PFSK-1 (cell line): ENCODE results near the gene SIL1.

Source experiments
- FOXP2 ChIP-seq: optimal IDR thresholded peaks from 2 replicates; pipeline ENCODE3; 2011; ENCODE audit warnings: borderline replicate concordance, control low read depth, inconsistent platforms; ENCODE audit not compliant: insufficient read depth; ENCODE audit errors: extremely low read length, extremely low read depth
- POLR2AphosphoS5 ChIP-seq: IDR thresholded peaks from 2 replicates; pipeline ENCODE4 v1.6.1; 2012; ENCODE audit warnings: low read depth, mild to moderate bottlenecking, control low read depth, low read length, moderate library complexity
- SIN3A ChIP-seq: IDR thresholded peaks from 2 replicates; pipeline ENCODE4 v1.6.1; 2012; ENCODE audit warnings: mild to moderate bottlenecking, low read length, moderate library complexity, borderline replicate concordance; ENCODE audit not compliant: insufficient read depth
- TAF1 ChIP-seq: IDR thresholded peaks from 2 replicates; pipeline ENCODE4 v1.6.1; 2012; ENCODE audit warnings: low read length, control low read depth, borderline replicate concordance; ENCODE audit not compliant: insufficient read depth
- TF ChIP-seq, protein P1 (sequence below), 2 experiments: IDR thresholded peaks; 2 replicates each; pipeline versions ENCODE4 v1.6.1 to v1.8.0; 2011 to 2012; ENCODE audit warnings: low read depth in 2 of 2, low read length in 2 of 2, control low read depth in 1 of 2, inconsistent platforms in 1 of 2, mild to moderate bottlenecking in 1 of 2, moderate library complexity in 1 of 2; ENCODE audit not compliant: insufficient read depth in 1 of 2

Gene SIL1

DNA sequence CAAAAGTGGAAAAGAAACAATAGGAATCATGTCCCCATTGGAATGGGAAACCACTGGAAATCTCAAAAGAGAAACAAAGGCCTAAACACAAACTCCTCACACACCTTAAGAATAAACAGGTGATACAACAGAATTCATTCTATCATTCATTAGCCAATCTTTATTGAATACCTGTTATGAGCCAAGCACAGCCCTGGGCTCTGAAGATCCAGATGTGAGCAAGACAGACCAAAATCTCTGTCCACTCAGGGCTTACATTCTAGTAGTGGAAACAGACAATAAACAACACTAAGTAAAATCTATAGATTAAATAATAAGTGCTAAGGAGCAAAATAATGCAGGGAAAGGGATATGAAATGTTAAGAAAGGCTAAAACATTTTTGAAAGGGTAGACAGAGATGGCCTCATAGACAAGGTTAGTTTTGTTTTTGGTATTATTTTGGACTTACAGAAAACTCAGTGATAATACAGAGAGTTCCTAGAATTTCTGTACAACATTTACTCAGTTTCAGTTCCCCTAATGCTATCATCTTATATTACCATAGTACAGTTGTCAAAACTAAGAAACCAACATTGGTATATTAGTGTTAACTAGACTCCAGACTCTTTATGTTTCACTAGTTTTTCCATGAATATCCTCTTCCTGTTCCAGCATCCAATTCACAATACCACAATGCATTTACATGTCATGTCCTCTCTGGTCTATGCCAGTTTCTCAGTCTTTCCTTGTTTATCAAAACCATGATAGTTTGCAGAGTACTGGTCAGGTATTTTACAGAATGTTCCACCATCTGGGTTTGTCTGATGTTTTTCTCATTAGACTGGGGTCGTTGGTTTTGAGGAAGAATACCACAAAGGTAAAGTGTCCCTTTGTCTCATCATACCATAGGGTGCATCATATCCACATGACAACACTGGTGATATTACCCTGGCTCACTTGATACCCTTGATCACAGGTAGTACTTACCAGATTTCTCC is 103.7 kb downstream of the SIL1 start:
- TF ChIP-seq FOXP2: no peak
- TF ChIP-seq, protein P1, sequence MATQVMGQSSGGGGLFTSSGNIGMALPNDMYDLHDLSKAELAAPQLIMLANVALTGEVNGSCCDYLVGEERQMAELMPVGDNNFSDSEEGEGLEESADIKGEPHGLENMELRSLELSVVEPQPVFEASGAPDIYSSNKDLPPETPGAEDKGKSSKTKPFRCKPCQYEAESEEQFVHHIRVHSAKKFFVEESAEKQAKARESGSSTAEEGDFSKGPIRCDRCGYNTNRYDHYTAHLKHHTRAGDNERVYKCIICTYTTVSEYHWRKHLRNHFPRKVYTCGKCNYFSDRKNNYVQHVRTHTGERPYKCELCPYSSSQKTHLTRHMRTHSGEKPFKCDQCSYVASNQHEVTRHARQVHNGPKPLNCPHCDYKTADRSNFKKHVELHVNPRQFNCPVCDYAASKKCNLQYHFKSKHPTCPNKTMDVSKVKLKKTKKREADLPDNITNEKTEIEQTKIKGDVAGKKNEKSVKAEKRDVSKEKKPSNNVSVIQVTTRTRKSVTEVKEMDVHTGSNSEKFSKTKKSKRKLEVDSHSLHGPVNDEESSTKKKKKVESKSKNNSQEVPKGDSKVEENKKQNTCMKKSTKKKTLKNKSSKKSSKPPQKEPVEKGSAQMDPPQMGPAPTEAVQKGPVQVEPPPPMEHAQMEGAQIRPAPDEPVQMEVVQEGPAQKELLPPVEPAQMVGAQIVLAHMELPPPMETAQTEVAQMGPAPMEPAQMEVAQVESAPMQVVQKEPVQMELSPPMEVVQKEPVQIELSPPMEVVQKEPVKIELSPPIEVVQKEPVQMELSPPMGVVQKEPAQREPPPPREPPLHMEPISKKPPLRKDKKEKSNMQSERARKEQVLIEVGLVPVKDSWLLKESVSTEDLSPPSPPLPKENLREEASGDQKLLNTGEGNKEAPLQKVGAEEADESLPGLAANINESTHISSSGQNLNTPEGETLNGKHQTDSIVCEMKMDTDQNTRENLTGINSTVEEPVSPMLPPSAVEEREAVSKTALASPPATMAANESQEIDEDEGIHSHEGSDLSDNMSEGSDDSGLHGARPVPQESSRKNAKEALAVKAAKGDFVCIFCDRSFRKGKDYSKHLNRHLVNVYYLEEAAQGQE (IDR thresholded peaks at IDR 0.05; ENCODE audit: insufficient read depth in 1 of 2, low read depth in 2 of 2, low read length in 2 of 2): no peak
- no peak for TF ChIP-seq SIN3A
- TF ChIP-seq TAF1: no peak
- TF ChIP-seq POLR2AphosphoS5: no peak

DNA sequence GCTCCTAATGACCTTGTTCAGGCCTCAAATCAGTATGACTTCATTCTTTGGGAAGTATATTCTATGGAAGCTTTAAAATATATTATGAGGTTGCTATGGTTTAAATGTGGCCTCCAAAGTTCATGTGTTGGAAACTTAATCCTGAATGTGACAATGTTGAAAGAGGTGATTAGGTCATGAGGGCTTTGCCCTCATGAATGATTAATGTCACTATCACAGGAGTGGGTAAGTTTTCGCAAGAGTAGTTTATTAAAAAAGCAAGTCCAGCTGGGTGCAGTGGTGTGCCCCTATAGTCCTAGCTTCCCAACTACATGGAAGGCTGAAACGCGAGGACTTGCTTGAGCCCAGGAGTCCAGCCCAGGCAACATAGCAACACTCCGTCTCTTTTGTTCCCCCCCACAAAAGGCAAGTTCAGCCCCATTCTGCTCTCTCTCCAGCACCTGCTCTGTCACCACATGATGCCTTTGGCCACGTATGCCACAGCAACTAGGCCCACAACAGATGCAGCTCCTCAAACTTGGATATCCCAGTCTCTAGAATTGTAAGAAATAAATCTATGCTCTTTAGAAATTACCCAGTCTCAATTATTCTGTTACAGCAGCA is 105.3 kb downstream of the SIL1 start:
- TF ChIP-seq, protein P1 (IDR thresholded peaks at IDR 0.05; ENCODE audit: insufficient read depth in 1 of 2, low read depth in 2 of 2, low read length in 2 of 2): no peak
- no peak for TF ChIP-seq TAF1
- no peak for TF ChIP-seq FOXP2
- no peak for TF ChIP-seq SIN3A
- no peak for TF ChIP-seq POLR2AphosphoS5

DNA sequence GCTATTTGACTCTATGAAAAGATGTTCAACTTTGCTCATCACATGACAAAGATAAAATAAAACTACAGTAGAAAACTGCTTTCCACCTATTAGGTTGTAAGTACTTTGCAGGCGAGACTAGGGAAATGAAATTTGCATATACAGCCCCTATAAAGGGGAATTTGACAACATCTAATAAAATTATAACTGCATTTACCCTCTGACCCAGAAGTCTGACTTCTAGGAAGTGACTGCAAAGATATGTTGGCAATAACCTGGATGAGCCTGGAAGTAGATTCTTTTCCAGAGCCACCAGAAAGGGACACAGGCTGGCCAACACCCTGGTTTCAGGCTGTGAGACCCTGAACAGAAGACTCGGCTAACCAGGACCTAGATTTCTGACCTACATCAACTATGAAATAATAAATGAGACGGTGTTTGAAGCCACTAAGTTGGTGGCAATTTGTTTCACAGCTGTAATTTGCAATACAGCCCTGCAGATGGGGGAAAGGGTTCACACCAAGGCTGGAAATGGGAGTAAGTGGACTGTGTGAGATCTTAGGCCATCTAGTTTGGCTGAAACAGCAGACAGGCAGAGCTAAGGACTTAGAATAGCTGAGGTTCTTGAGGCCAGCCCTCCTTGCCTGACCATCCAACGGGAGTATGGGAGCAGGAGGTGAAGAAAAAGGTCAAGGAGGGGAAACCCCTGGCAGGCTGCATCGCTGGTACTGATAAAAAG is 106.6 kb downstream of the SIL1 start:
- TF ChIP-seq, protein P1 (IDR thresholded peaks at IDR 0.05; ENCODE audit: insufficient read depth in 1 of 2, low read depth in 2 of 2, low read length in 2 of 2): no peak
- TF ChIP-seq FOXP2: no peak

DNA sequence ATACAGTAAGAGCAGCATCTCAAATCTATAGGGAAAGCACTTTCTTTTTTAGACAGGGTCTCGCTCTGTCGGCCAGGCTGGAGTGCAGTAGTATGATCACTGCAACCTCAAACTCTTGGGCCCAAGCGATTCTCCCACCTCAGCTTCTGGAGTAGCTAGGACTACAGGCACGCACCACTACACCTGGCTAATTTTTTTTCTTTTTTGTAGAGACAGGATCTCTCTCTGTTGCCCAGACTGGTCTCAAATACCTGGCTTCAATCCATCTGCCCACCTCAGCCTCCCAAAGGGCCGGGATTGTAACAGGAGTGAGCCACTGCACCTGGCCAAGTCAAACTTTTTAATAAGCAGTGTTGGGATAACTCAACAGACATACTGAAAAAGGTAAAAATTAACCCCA is 107.6 kb downstream of the SIL1 start:
- TF ChIP-seq SIN3A (no peak), POLR2AphosphoS5 (no peak), FOXP2 (no peak), TAF1 (no peak)
- TF ChIP-seq, protein P1 (IDR thresholded peaks at IDR 0.05; ENCODE audit: insufficient read depth in 1 of 2, low read depth in 2 of 2, low read length in 2 of 2): no peak
